Fibroblast of lung (primary cell): ENCODE measurements around the gene CDK7. TPM values are rescaled to one million over a fixed set of nuclear protein-coding genes. Genes with fewer than 3 reads are reported as not detected.
A peak's percentile ranks its signal among the peaks of the same experiment; 100 is the strongest.

ENCODE experiments used
- DNase-seq, 2 donors: peaks; one replicate each; pipeline versions ENCODE4 v3.0.0 to v3.0.0-alpha.2; 2010; ENCODE audit warnings: low read depth in 2 of 2
- H2AFZ ChIP-seq: 2 replicates; pipeline ENCODE4 v1.5.1; 2012; ENCODE audit warnings: low read length, control low read depth, inconsistent platforms
- H3K27ac ChIP-seq: 2 replicates; pipeline ENCODE4 v1.5.1; 2011; ENCODE audit warnings: low read length, control low read depth; ENCODE audit not compliant: insufficient read depth
- H3K27me3 ChIP-seq: 2 replicates; pipeline ENCODE4 v1.5.1; 2011; ENCODE audit warnings: mild to moderate bottlenecking, low read length; ENCODE audit not compliant: control insufficient read depth, insufficient read depth
- H3K36me3 ChIP-seq: 2 replicates; pipeline ENCODE4 v1.5.1; 2011; ENCODE audit warnings: low read length; ENCODE audit not compliant: control insufficient read depth, insufficient read depth
- H3K4me1 ChIP-seq: 2 replicates; pipeline ENCODE4 v1.5.1; 2011; ENCODE audit warnings: low read length; ENCODE audit not compliant: control insufficient read depth, insufficient read depth; ENCODE audit errors: extremely low read depth
- H3K4me2 ChIP-seq: 2 replicates; pipeline ENCODE4 v1.5.1; 2011; ENCODE audit warnings: low read length, control low read depth; ENCODE audit not compliant: insufficient read depth; ENCODE audit errors: extremely low read depth
- H3K4me3 ChIP-seq, 4 experiments: fragments of 200-600 bp in 1 of 4; sonication (generic) in 1 of 4; replicated peaks in 1 of 4; 2 replicates each; pipeline ENCODE4 v1.5.1; 2011 to 2016; ENCODE audit warnings: low read length in 4 of 4, low read depth in 3 of 4, mild to moderate bottlenecking in 3 of 4, control low read depth in 2 of 4, inconsistent platforms in 1 of 4, mixed read lengths in 1 of 4; ENCODE audit not compliant: insufficient read depth in 1 of 4; ENCODE audit errors: control extremely low read depth in 1 of 4
- H3K79me2 ChIP-seq: 2 replicates; pipeline ENCODE4 v1.5.1; 2012; ENCODE audit warnings: mild to moderate bottlenecking, low read length, inconsistent platforms; ENCODE audit not compliant: control insufficient read depth, insufficient read depth
- H3K9ac ChIP-seq: 2 replicates; pipeline ENCODE4 v1.5.1; 2011; ENCODE audit warnings: mild to moderate bottlenecking, low read length, control low read depth; ENCODE audit not compliant: insufficient read depth
- H3K9me3 ChIP-seq: 2 replicates; pipeline ENCODE4 v1.5.1; 2012; ENCODE audit warnings: low read depth, low read length; ENCODE audit not compliant: control insufficient read depth, insufficient read depth
- H4K20me1 ChIP-seq: 2 replicates; pipeline ENCODE4 v1.5.1; 2011; ENCODE audit warnings: low read length; ENCODE audit not compliant: control insufficient read depth, insufficient read depth; ENCODE audit errors: extremely low read depth
- CTCF ChIP-seq, 2 donors: IDR thresholded peaks in 1 of 2; conservative IDR thresholded peaks in 1 of 2; 1 replicate in 1 of 2; 2 replicates in 1 of 2; pipeline ENCODE4 v1.5.1; 2011 to 2012; ENCODE audit warnings: low read length in 2 of 2, control low read depth in 1 of 2, inconsistent platforms in 1 of 2, low read depth in 1 of 2, mild to moderate bottlenecking in 1 of 2
- EZH2 ChIP-seq: IDR thresholded peaks from 2 replicates; pipeline ENCODE4 v1.5.1; 2012; ENCODE audit warnings: low read length, control low read depth, mild to moderate bottlenecking; ENCODE audit errors: missing control alignments
- polyA plus RNA-seq, 2 donors: library from polyadenylated mRNA; depleted of rRNA in 1 of 2; stranded (reverse) in 1 of 2; unstranded in 1 of 2; fragments of >200 nt; gene quantifications; 2 replicates each; pipeline ENCODE4 v1.2.1, GENCODE V29; 2011 to 2012; ENCODE audit warnings: missing spikeins in 1 of 2
- total RNA-seq: library from RNA; depleted of rRNA; stranded (reverse); fragments of >200 nt; gene quantifications from 2 replicates; pipeline ENCODE4 v1.2.1, GENCODE V29; 2014

Gene CDK7
- total and polyA plus RNA-seq, 2 donors (not counting 1 experiment from before 2014, with no cell fraction given) = 74.3 to 95.4 TPM

GRCh38 chr5:69238760-69239251, 4.1 kb downstream of the CDK7 start:
- Histone ChIP-seq H3K9me3 (no peaks in the 10 kb centered on the region), H3K4me3 (peak overlapping the region in 1 of 4 experiments; percentile 20), H2AFZ (no peak overlapping the region), H3K27me3 (no peaks in the 10 kb centered on the region), H3K36me3 (peaks cover 2% of the 10 kb centered on the region), H3K4me2 (peak overlapping the region; percentile 7), H3K27ac (peak overlapping the region; percentile 71), H4K20me1 (no peaks in the 10 kb centered on the region), H3K9ac (no peak overlapping the region), H3K4me1 (no peaks in the 10 kb centered on the region), H3K79me2 (peaks cover 66% of the 10 kb centered on the region)
- TF ChIP-seq CTCF (conservative IDR thresholded peaks at IDR 0.05 in 1 of 2, IDR thresholded peaks at IDR 0.05 in 1 of 2; ENCODE audit: low read depth in 1 of 2, low read length in 2 of 2) (no peak), EZH2 (no peak)
- peak; percentile 76 to 92 for DNase-seq

- no peaks in the 10 kb centered on the region for H3K9me3 ChIP-seq
- no peaks in the 10 kb centered on the region for H4K20me1 ChIP-seq
- H3K27me3 ChIP-seq = no peaks in the 10 kb centered on the region
- no peak for DNase-seq
- TF ChIP-seq CTCF (conservative IDR thresholded peaks at IDR 0.05 in 1 of 2, IDR thresholded peaks at IDR 0.05 in 1 of 2; ENCODE audit: low read depth in 1 of 2, low read length in 2 of 2) = no peak
- TF ChIP-seq EZH2 = no peak
- H3K79me2 ChIP-seq = peaks cover 76% of the 10 kb centered on the region
- no peaks in the 10 kb centered on the region for H3K4me1 ChIP-seq
- H3K4me3 ChIP-seq = no peak overlapping the region
- H2AFZ ChIP-seq = no peak overlapping the region
- H3K9ac ChIP-seq = no peak overlapping the region
- H3K36me3 ChIP-seq = peaks cover 2% of the 10 kb centered on the region
- no peak overlapping the region for H3K27ac ChIP-seq
- H3K4me2 ChIP-seq = no peak overlapping the region
These were observed 7.7 kb downstream of the CDK7 start for GRCh38 chr5:69242215-69242927.

GRCh38 chr5:69245031-69245430, 10.3 kb downstream of the CDK7 start:
- no peaks in the 10 kb centered on the region for H3K4me1 ChIP-seq
- H2AFZ ChIP-seq = no peak overlapping the region
- H3K4me3 ChIP-seq = no peak overlapping the region
- H3K27me3 ChIP-seq = no peaks in the 10 kb centered on the region
- no peaks in the 10 kb centered on the region for H4K20me1 ChIP-seq
- no peak overlapping the region for H3K27ac ChIP-seq
- TF ChIP-seq CTCF (conservative IDR thresholded peaks at IDR 0.05 in 1 of 2, IDR thresholded peaks at IDR 0.05 in 1 of 2; ENCODE audit: low read depth in 1 of 2, low read length in 2 of 2) (no peak), EZH2 (no peak)
- H3K79me2 ChIP-seq = peaks cover 89% of the 10 kb centered on the region
- no peak for DNase-seq
- peaks cover 2% of the 10 kb centered on the region for H3K36me3 ChIP-seq
- H3K9ac ChIP-seq = no peak overlapping the region
- H3K4me2 ChIP-seq = no peak overlapping the region
- no peaks in the 10 kb centered on the region for H3K9me3 ChIP-seq
